Stimulated activated effector memory CD8-positive, alpha-beta T cell treated with anti-CD3 and anti-CD28 coated beads, Interleukin-12 subunit alpha, Interleukin-12 subunit beta, amount 100 ng/mL, for 72 hours (primary cell): ENCODE results near the gene NEB.
"Not testable (repeated sequence)": the region's sequence is repeated elsewhere in the genome, so short reads cannot be mapped to it uniquely, and the experiment has no call there.

Source experiments
- ATAC-seq: fragments of 150-1000 bp; cut with Tn5 transposase; 2 replicates; pipeline ENCODE4 v1.10.0; 2021
- DNase-seq, 2 donors: peaks; one replicate each; pipeline ENCODE4 v3.0.0; 2021 to 2022; ENCODE audit warnings: low spot score in 2 of 2
- H3K27ac Mint-ChIP-seq: one replicate; pipeline ENCODE4 v1.8.0; 2022; ENCODE audit warnings: mild to moderate bottlenecking, mixed read lengths
- H3K36me3 Mint-ChIP-seq: one replicate; pipeline ENCODE4 v1.8.0; 2022; ENCODE audit warnings: mild to moderate bottlenecking, mixed read lengths
- H3K4me1 Mint-ChIP-seq: one replicate; pipeline ENCODE4 v1.8.0; 2022; ENCODE audit warnings: mixed read lengths
- H3K4me3 Mint-ChIP-seq: one replicate; pipeline ENCODE4 v1.8.0; 2022; ENCODE audit warnings: mild to moderate bottlenecking, mixed read lengths
- H3K9me3 Mint-ChIP-seq: one replicate; pipeline ENCODE4 v1.8.0; 2022; ENCODE audit warnings: mixed read lengths

The NEB gene

DNA sequence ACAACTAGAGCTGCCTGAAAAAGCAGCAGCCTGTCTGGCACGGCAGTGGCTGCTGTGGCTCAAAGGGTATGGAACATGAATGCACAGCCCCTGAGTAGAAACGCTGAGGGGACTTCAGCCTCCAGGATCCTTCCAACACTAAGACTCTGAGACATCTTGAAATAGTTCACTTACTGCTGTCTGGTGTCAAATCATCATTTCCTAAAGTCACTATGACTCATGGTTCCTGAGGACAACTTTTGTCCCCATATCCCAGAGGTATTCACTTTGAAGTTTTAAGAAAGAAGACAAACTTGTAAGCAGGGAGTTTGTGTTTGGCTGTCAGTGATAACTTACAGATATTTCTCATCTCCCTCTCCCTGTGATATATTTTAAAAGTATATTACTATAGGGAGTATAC, 33.3 kb upstream of the NEB start:
- DNase-seq: no peak
- H3K9me3 Mint-ChIP-seq: no peaks in the 10 kb centered on the region
- H3K4me3 Mint-ChIP-seq: no peak overlapping the region
- H3K27ac Mint-ChIP-seq: no peak overlapping the region
- ATAC-seq: no peak
- H3K36me3 Mint-ChIP-seq: no peaks in the 10 kb centered on the region
- peaks cover 24% of the 10 kb centered on the region for H3K4me1 Mint-ChIP-seq

DNA sequence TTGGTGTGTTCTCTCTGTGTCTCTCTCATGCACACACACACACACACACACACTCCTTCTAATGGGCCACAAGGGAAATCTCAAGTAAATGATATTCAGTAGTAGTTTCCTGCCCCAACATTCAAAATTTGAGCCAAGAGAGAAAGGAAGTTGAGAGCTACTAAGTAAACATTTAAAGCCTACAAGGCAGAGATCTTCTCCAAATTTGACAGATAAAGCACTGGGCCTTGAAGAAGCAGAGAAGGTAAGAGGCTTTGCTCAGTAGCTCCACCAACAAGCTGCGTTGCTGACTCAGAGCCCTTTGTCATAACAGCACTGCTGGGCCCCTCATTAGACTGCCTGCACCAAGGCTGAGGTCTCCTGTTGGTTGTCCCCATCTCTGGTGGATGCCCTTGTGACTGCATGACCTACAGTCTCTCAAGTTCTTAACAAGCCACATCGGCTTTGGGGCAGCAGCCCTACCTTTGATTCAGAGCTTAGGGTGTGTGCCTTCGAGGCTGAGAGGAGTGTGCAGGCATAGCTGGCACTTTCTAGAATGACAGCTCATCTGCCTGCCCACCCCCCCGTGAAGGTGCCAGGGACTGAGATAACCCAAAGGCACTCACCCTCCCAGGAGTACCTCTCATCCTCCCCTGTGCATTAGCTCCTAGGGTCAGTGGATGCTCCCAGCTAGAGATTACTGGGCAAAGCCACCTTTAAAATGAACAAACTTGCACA, 32.3 kb upstream of the NEB start:
- DNase-seq (peak; percentile 7 to 62), ATAC-seq (peak; percentile 98)
- Mint-ChIP-seq H3K36me3 (no peaks in the 10 kb centered on the region), H3K9me3 (no peaks in the 10 kb centered on the region), H3K4me3 (no peak overlapping the region), H3K4me1 (peaks cover 24% of the 10 kb centered on the region), H3K27ac (peak overlapping the region; percentile 79)

DNA sequence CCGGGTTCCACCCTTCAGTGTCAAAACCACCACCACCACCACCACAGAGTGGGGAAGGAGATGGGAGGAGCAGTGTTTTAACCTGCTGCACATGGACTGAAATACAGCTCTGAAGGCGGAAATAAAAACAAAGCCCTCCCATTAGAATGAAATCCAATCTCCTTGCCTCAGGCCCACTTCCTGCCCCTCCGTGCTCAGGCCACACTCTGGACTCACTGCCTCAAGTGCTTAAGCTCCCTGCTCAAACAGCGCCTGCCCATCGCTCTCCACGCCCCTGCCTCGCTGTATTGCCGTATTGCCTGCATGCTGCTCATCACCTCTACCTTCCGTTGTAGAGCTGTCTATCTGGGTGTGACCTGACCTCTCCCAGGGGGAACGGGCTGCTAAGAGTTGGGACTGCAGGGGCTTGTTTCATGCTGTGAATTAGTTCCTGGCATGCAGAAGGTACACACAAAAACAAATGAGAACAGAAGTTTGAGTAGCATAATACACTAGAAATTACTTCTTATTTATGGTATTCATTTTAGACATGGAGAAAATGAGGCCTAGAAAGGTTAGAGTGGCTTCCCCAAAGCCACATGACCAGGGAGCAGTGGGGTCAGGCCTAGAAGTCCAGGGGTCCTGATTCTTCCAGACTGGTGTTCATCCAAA, 31.6 kb upstream of the NEB start:
- H3K27ac Mint-ChIP-seq: peak overlapping the region; percentile 79
- ATAC-seq: no peak
- no peaks in the 10 kb centered on the region for H3K9me3 Mint-ChIP-seq
- peaks cover 24% of the 10 kb centered on the region for H3K4me1 Mint-ChIP-seq
- no peak overlapping the region for H3K4me3 Mint-ChIP-seq
- H3K36me3 Mint-ChIP-seq: no peaks in the 10 kb centered on the region
- no peak for DNase-seq

DNA sequence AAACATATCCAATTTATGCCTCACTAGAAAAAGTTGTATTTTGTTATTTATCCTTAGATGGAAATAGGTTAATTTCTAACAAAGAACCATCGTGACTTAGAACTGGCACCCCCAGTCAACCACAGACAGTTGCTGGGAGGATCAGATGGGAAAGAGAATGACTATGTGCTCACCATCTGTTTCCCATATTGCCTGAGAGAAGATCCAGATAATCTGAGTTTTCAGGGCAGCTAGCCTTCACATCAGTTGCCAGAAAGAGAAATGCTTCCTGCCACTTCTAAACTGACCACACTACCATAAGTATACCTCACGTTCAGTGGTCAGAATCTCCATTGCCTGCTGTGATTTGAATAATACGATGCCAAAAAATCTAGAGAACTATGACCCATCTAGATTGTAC, 28.4 kb upstream of the NEB start:
- DNase-seq (no peak), ATAC-seq (no peak)
- Mint-ChIP-seq H3K4me1 (peaks cover 24% of the 10 kb centered on the region), H3K4me3 (no peak overlapping the region), H3K36me3 (no peaks in the 10 kb centered on the region), H3K9me3 (no peaks in the 10 kb centered on the region), H3K27ac (no peak overlapping the region)

DNA sequence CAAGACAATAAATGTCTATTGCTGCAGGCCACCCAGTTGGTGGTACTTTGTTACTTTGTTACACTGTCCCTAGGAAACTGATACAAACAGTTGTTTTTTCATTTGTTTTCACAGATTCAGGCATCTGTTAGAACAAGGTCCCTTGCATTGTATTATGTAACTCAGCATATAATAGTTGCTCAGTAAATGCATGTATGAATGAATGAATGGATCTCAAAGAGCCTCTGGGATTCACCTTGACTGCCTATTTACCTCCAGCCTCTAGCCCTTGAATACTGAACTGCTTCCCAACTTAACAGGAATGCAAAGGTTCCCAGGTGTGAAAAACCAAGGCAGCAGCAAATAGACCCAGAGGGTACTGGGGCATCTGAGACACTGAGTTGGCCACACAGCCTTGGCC, 27.4 kb upstream of the NEB start:
- no peak for ATAC-seq
- no peak overlapping the region for H3K27ac Mint-ChIP-seq
- H3K4me1 Mint-ChIP-seq: peaks cover 17% of the 10 kb centered on the region
- DNase-seq: no peak
- no peak overlapping the region for H3K4me3 Mint-ChIP-seq
- no peaks in the 10 kb centered on the region for H3K9me3 Mint-ChIP-seq
- H3K36me3 Mint-ChIP-seq: no peaks in the 10 kb centered on the region

DNA sequence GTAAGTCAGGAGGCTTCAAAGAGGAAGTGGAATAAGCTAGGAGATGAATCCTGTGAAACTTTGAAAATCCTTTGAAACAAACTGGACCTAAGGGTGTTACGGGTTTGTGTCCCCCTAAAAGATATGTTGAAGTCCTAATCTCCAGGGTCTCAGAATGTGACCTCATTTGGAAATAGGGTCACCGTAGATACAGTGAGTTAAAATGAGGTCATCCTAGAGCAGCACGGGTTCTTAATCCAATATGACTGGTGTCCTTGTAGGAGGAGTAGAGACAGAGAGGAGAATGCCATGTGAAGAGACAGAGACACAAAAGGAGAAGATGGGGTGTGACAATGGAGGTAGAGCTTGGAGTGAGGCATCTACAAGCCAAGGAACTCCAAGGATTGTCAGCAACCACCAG, 26.9 kb upstream of the NEB start:
- Mint-ChIP-seq H3K4me1 (peaks cover 12% of the 10 kb centered on the region), H3K27ac (no peak overlapping the region), H3K9me3 (no peaks in the 10 kb centered on the region), H3K36me3 (no peaks in the 10 kb centered on the region), H3K4me3 (no peak overlapping the region)
- DNase-seq (no peak), ATAC-seq (no peak)

DNA sequence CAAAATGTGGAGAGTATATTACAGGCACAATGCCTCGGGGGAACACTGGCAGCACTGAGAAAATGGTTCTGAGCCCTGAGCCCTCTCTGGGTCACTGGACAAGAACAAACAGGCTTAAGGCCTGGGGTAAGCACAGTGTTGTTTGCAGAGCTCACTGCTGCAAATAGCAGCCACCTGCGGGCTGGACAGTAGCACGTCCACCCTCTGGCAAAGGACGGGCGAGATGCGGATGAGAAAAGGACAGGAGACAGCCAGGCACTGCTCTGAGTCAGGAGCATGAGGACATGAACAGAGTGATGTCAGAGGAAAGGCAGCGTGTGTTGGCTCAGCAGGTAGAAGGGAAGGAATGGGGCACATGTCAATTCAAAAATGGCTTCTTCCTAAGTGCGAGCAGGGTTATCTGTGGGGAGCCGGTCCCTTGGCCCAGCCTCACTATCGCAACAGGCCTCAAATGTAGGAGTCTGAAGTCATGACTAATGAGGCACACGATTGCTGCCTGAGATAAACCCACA, 25.9 kb upstream of the NEB start:
- Mint-ChIP-seq H3K9me3 (no peaks in the 10 kb centered on the region), H3K4me1 (peaks cover 2% of the 10 kb centered on the region), H3K36me3 (no peaks in the 10 kb centered on the region), H3K4me3 (no peak overlapping the region), H3K27ac (no peak overlapping the region)
- DNase-seq (no peak), ATAC-seq (no peak)

DNA sequence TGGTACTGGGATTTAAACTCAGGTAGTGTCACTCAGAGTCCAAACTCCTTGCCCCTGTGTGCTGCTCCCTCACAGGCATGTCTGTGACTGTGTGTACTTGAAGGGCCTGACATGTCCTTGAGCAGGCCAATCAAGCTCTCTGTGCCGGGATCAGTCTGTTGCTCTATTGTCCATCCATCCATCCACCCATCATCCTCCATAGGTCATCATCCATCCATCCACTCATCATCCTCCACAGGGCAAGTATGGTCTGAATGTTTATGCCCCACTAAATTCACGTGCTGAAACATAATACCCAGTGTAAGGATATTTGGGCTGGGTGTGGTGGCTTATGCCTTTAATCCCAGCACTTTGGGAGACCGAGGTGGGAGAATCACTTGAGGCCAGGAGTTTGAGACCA, 24.5 kb upstream of the NEB start:
- no peaks in the 10 kb centered on the region for H3K36me3 Mint-ChIP-seq
- H3K4me3 Mint-ChIP-seq: no peak overlapping the region
- no peaks in the 10 kb centered on the region for H3K9me3 Mint-ChIP-seq
- no peaks in the 10 kb centered on the region for H3K4me1 Mint-ChIP-seq
- no peak overlapping the region for H3K27ac Mint-ChIP-seq
- ATAC-seq: no peak
- no peak for DNase-seq

DNA sequence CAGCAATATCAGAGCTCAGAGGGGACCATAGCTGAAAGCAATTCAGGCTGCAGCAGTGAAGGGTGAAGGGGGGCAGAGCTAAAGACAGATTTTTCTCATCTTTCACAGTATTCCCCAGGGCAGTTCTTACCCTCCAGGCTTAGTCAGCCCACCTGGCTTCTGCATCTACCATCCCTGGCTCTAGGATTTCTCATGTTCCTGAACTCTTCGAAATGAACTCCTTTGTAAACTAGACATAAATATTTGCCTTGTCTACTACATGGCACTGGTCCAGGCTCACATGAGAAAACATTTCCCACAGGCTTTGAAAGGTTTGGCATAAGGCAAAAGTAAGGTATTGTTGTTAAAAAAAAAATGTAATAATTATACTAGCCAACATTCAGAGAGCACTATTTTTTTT, 23.6 kb upstream of the NEB start:
- DNase-seq: no peak
- Mint-ChIP-seq H3K4me1 (no peaks in the 10 kb centered on the region), H3K36me3 (no peaks in the 10 kb centered on the region), H3K4me3 (no peak overlapping the region), H3K9me3 (no peaks in the 10 kb centered on the region), H3K27ac (no peak overlapping the region)
- no peak for ATAC-seq

DNA sequence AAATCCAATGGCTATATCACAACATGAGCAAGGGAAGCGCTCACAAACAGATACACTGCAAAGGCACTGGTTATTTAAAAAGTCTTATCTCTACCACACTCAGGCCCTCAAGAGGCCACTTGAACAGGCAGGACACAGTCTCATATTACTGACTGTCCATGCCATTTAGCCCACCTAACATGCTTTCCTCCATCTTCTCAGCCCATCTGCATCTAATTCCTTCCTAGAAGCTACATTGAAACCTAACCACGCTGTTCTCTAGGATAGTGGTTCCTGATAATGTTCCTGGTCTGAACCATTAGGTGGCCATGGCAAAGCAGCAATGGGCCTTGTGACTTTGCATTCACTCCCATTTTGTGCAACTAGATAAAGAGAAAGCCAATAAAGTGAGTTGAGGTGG, 22.5 kb upstream of the NEB start:
- Mint-ChIP-seq H3K4me1 (no peaks in the 10 kb centered on the region), H3K27ac (no peak overlapping the region), H3K36me3 (no peaks in the 10 kb centered on the region), H3K9me3 (no peaks in the 10 kb centered on the region), H3K4me3 (no peak overlapping the region)
- ATAC-seq (no peak), DNase-seq (no peak)

DNA sequence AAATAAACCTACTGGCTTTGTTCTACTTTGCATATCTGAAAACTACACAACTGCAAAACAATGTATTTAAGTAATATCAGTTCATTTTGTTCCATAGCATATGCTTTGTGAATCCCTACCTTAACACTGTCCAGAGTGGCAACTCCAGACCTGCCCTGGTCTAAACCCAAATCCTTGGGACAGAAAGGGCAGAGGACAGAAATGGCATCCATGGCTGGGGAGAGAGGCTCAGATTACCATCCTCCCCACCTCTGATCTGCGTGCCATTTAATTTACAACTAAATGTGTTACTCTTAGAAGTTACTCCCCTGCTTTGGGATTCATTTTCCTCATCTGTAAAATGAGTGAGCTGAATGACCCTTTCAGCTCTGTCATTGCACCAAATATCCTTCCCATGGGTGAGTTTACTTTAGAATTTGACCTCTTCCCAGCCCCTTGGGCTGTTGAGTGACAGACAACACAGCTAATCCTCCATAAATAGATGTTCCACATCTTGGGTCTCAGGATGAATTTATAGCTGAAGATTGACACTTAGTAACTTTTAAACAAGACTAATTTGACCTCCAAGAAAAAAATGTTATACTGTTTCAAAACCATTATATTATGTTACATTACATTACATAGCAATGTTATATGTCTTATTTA, 20.1 kb upstream of the NEB start:
- Mint-ChIP-seq H3K9me3 (no peaks in the 10 kb centered on the region), H3K27ac (no peak overlapping the region), H3K36me3 (no peaks in the 10 kb centered on the region), H3K4me3 (no peak overlapping the region), H3K4me1 (no peaks in the 10 kb centered on the region)
- no peak for DNase-seq
- no peak for ATAC-seq

DNA sequence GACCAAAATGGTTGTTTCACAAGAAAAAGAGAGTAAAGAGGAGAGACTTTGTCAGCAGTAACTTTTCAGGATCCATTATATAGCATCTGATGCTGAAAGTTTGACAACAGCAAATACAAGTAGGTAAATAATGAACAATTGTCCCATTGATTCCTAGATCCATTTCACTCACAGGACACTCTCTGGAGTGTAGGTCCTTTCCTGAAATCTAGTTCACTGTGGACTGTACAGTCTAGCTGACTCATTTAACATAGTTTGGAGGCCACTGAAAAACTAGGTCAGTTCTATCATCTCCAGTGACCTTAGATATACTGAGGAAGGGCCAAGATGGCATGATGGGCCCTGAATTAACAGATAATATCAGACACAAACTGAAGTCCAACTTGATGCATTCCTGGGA, 19.3 kb upstream of the NEB start:
- no peaks in the 10 kb centered on the region for H3K36me3 Mint-ChIP-seq
- H3K4me1 Mint-ChIP-seq: no peaks in the 10 kb centered on the region
- no peak for ATAC-seq
- no peaks in the 10 kb centered on the region for H3K9me3 Mint-ChIP-seq
- H3K27ac Mint-ChIP-seq: no peak overlapping the region
- no peak for DNase-seq
- no peak overlapping the region for H3K4me3 Mint-ChIP-seq

DNA sequence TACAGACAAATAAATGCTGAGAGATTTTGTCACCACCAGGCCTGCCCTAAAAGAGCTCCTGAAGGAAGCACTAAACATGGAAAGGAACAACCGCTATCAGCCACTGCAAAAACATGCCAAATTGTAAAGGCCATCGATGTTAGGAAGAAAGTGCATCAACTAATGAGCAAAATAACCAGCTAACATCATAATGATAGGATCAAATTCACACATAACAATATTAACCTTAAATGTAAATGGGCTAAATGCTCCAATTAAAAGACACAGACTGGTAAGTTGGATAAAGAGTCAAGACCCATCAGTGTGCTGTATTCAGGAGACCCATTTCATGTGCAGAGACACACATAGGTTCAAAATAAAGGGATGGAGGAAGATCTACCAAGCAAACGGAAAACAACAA, 11.0 kb upstream of the NEB start:
- H3K36me3 Mint-ChIP-seq, DNase-seq, H3K4me3 Mint-ChIP-seq, ATAC-seq, H3K9me3 Mint-ChIP-seq, H3K27ac Mint-ChIP-seq, H3K4me1 Mint-ChIP-seq: not testable (repeated sequence)

DNA sequence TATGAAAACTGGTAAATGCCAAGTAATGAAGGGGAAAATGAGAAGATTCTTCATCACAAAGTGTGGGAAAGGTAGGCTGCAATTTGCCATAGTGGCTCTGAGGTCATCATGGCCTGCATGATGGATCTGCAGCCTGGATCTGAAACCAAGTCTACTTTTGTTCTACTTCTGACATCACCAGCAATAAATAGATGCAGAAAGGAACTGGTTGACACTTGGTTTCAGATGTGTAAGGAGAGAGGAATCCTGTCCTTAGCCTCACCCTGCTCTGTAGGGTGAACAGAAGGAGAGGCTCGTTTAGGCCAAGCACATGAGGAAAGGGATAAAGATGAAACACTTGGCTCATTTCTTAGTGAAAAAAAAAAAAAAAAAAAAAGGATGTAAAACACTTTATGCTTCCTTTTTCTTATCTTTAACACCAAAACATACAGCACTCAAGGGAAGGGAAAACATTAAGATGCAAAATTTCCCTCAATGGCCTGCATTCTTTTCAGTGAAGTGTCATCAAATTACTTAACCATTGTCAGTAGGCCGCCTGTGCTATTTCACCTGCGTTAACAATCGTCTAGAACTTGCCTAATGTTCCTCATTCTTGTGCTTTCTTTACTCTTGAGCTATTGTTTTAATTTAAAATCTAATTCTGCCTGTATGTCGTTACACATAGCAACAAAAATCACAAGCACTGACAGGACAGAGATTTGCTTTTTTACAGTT, 3.9 kb downstream of the NEB start:
- ATAC-seq: no peak
- no peaks in the 10 kb centered on the region for H3K4me1 Mint-ChIP-seq
- H3K9me3 Mint-ChIP-seq: no peaks in the 10 kb centered on the region
- DNase-seq: no peak
- no peak overlapping the region for H3K4me3 Mint-ChIP-seq
- H3K27ac Mint-ChIP-seq: no peak overlapping the region
- no peaks in the 10 kb centered on the region for H3K36me3 Mint-ChIP-seq

DNA sequence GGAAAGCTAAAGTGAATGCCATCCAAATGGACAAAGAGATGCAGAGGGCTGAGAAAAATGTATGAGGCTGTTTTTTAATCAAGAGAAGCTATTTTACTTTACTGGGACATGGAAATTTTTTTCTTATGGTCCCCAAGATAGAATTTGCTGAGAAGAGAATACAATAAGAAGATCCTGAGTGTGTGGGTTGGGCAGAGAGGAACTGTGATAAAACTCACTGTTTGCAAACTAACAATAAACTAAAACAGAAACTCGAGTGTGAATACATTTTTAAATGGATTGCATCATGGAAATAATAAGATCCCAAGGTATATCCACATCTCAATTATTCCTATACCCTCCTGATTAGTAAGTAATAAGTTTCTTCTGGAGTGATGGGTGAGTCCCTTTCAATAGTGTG, 4.4 kb downstream of the NEB start:
- Mint-ChIP-seq H3K9me3 (no peaks in the 10 kb centered on the region), H3K4me1 (no peaks in the 10 kb centered on the region), H3K4me3 (no peak overlapping the region), H3K36me3 (no peaks in the 10 kb centered on the region), H3K27ac (no peak overlapping the region)
- ATAC-seq (no peak), DNase-seq (no peak)
